HCT116 (cell line): Measurements from ENCODE around the gene PIK3CA.

Experiments used
- EGR1 ChIP-seq: IDR thresholded peaks from 2 replicates; pipeline ENCODE4 v1.6.1; 2012; ENCODE audit warnings: low read depth
- EZH2 ChIP-seq: fragments of 200-600 bp; sonication (generic); IDR thresholded peaks from 2 replicates; pipeline ENCODE4 v1.6.1; 2017; ENCODE audit warnings: antibody characterized with exemption, mixed run types
- FOSL1 ChIP-seq: IDR thresholded peaks from 2 replicates; pipeline ENCODE4 v1.6.1; 2012; ENCODE audit warnings: low read depth
- POLR2A ChIP-seq: IDR thresholded peaks from 2 replicates; pipeline ENCODE4 v1.7.0; 2011; ENCODE audit warnings: borderline replicate concordance; ENCODE audit not compliant: insufficient read depth, insufficient read length; ENCODE audit errors: extremely low read depth
- POLR2AphosphoS5 ChIP-seq: IDR thresholded peaks from 2 replicates; pipeline ENCODE4 v1.6.1; 2011; ENCODE audit warnings: mild to moderate bottlenecking, low read depth, low read length, moderate library complexity
- RAD21 ChIP-seq: IDR thresholded peaks from 2 replicates; pipeline ENCODE4 v1.6.1; 2012; ENCODE audit warnings: low read depth, mild to moderate bottlenecking
- SIN3A ChIP-seq: IDR thresholded peaks from 2 replicates; pipeline ENCODE4 v1.6.1; 2012; ENCODE audit warnings: low read depth
- SRF ChIP-seq: IDR thresholded peaks from 2 replicates; pipeline ENCODE4 v1.6.1; 2012; ENCODE audit warnings: low read depth
- YY1 ChIP-seq: IDR thresholded peaks from 2 replicates; pipeline ENCODE4 v1.6.1; 2011; ENCODE audit warnings: low read length, low read depth, moderate library complexity, mild to moderate bottlenecking; ENCODE audit not compliant: insufficient replicate concordance; ENCODE audit errors: extremely low read depth
- ZFX ChIP-seq: fragments of 450-650 bp; IDR thresholded peaks from 2 replicates; pipeline ENCODE4 v1.6.1; 2017
- TF ChIP-seq, protein P1 (sequence below), 3 experiments: fragments of 200-600 bp in 1 of 3; sonication (generic) in 1 of 3; IDR thresholded peaks in 2 of 3; conservative IDR thresholded peaks in 1 of 3; 2 replicates each; pipeline ENCODE4 v1.5.1; 2012 to 2017; ENCODE audit warnings: low read depth in 2 of 3, low read length in 2 of 3, antibody characterized with exemption in 1 of 3, borderline replicate concordance in 1 of 3, control low read depth in 1 of 3, mild to moderate bottlenecking in 1 of 3, mixed read lengths in 1 of 3, mixed run types in 1 of 3, moderate library complexity in 1 of 3; ENCODE audit not compliant: insufficient read depth in 1 of 3
- TF ChIP-seq, protein P2 (sequence below): IDR thresholded peaks from 2 replicates; pipeline ENCODE4 v1.6.1; 2011; ENCODE audit warnings: mild to moderate bottlenecking, low read length, moderate library complexity; ENCODE audit not compliant: insufficient replicate concordance; ENCODE audit errors: extremely low read depth
- TF ChIP-seq, protein P3 (sequence below): IDR thresholded peaks from 2 replicates; pipeline ENCODE4 v1.6.1; 2012

DNA sequence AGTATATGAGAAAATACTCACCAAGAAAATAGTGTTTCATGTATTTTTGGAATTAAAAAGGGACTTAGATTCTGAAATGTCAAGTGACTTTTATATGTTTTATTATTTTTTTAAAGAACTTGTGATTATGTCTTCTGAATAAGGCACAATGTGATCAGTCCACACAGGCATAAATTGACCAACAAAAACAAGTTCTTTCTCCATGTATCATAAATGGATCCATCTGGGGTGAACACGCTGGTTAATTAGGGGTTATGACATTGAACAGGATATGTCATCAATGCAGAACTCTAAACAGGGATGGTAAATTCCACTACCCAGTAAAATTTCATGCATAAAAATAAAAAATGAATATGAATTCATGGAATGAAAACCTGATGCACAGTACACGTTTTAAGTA, 31.3 kb upstream of the PIK3CA start:
- TF ChIP-seq, protein P1, sequence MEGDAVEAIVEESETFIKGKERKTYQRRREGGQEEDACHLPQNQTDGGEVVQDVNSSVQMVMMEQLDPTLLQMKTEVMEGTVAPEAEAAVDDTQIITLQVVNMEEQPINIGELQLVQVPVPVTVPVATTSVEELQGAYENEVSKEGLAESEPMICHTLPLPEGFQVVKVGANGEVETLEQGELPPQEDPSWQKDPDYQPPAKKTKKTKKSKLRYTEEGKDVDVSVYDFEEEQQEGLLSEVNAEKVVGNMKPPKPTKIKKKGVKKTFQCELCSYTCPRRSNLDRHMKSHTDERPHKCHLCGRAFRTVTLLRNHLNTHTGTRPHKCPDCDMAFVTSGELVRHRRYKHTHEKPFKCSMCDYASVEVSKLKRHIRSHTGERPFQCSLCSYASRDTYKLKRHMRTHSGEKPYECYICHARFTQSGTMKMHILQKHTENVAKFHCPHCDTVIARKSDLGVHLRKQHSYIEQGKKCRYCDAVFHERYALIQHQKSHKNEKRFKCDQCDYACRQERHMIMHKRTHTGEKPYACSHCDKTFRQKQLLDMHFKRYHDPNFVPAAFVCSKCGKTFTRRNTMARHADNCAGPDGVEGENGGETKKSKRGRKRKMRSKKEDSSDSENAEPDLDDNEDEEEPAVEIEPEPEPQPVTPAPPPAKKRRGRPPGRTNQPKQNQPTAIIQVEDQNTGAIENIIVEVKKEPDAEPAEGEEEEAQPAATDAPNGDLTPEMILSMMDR (IDR thresholded peaks at IDR 0.05 in 2 of 3, conservative IDR thresholded peaks at IDR 0.05 in 1 of 3; ENCODE audit: borderline replicate concordance in 1 of 3, insufficient read depth in 1 of 3, low read depth in 2 of 3, low read length in 2 of 3): no peak
- TF ChIP-seq POLR2A (no peak), ZFX (no peak), YY1 (no peak), RAD21 (no peak), SIN3A (no peak), SRF (no peak), POLR2AphosphoS5 (no peak), EZH2 (no peak), EGR1 (no peak), FOSL1 (no peak)
- TF ChIP-seq, protein P2, sequence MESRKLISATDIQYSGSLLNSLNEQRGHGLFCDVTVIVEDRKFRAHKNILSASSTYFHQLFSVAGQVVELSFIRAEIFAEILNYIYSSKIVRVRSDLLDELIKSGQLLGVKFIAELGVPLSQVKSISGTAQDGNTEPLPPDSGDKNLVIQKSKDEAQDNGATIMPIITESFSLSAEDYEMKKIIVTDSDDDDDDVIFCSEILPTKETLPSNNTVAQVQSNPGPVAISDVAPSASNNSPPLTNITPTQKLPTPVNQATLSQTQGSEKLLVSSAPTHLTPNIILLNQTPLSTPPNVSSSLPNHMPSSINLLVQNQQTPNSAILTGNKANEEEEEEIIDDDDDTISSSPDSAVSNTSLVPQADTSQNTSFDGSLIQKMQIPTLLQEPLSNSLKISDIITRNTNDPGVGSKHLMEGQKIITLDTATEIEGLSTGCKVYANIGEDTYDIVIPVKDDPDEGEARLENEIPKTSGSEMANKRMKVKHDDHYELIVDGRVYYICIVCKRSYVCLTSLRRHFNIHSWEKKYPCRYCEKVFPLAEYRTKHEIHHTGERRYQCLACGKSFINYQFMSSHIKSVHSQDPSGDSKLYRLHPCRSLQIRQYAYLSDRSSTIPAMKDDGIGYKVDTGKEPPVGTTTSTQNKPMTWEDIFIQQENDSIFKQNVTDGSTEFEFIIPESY: no peak
- TF ChIP-seq, protein P3, sequence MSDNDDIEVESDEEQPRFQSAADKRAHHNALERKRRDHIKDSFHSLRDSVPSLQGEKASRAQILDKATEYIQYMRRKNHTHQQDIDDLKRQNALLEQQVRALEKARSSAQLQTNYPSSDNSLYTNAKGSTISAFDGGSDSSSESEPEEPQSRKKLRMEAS: no peak
